ENCODE results near the gene PUM2.

Gene PUM2

GRCh38 chr2:20214566-20215182 is 136.0 kb downstream of the PUM2 start:
- no peak for DNase-seq

- DNase-seq, result no peak
Observed at GRCh38 chr2:20213651-20214565, 136.7 kb downstream of the PUM2 start.

GRCh38 chr2:20212871-20213503 is 137.7 kb downstream of the PUM2 start:
- DNase-seq, result no peak

- DNase-seq, result no peak
Observed at GRCh38 chr2:20212459-20212870, 138.2 kb downstream of the PUM2 start.

- no peak for DNase-seq
Observed at GRCh38 chr2:20211860-20212458, 138.7 kb downstream of the PUM2 start.

GRCh38 chr2:20211420-20211819 is 139.2 kb downstream of the PUM2 start:
- DNase-seq, result no peak

- no peak for DNase-seq
Observed at GRCh38 chr2:20210462-20210861, 140.2 kb downstream of the PUM2 start.

- DNase-seq, result no peak
Observed at GRCh38 chr2:20209373-20210109, 141.1 kb downstream of the PUM2 start.

GRCh38 chr2:20208476-20208859 is 142.2 kb downstream of the PUM2 start:
- no peak for DNase-seq

- DNase-seq, result no peak
Observed at GRCh38 chr2:20207051-20207450, 143.6 kb downstream of the PUM2 start.

- no peak for DNase-seq
Observed at GRCh38 chr2:20205915-20206524, 144.6 kb downstream of the PUM2 start.

GRCh38 chr2:20205069-20205468 is 145.6 kb downstream of the PUM2 start:
- DNase-seq, result no peak

GRCh38 chr2:20203521-20204225 is 147.0 kb downstream of the PUM2 start:
- no peak for DNase-seq

- no peak for DNase-seq
Observed at GRCh38 chr2:20203072-20203471, 147.6 kb downstream of the PUM2 start.

- no peak for DNase-seq
Observed at GRCh38 chr2:20201671-20202070, 149.0 kb downstream of the PUM2 start.

- no peak for DNase-seq
Observed at GRCh38 chr2:20200697-20201555, 149.7 kb downstream of the PUM2 start.

GRCh38 chr2:20199633-20200270 is 150.9 kb downstream of the PUM2 start:
- no peak for DNase-seq

- DNase-seq, result no peak
Observed at GRCh38 chr2:20198796-20199632, 151.6 kb downstream of the PUM2 start.

Measured in SW 1271 (cell line).